WTC11 (cell line): ENCODE data around the gene TCHP. TPM values are rescaled to one million over a fixed set of nuclear protein-coding genes. Genes with fewer than 3 reads are reported as not detected.

Source experiments
- CREB1 ChIP-seq: sonication (generic); formaldehyde crosslinking; IDR thresholded peaks from 2 replicates; pipeline ENCODE4 v1.8.0; 2023; ENCODE audit warnings: mild to moderate bottlenecking, missing genetic modification reagents
- FOXK1 ChIP-seq: sonication (generic); formaldehyde crosslinking; IDR thresholded peaks from 2 replicates; pipeline ENCODE4 v1.8.0; 2022; ENCODE audit warnings: mild to moderate bottlenecking, moderate library complexity, missing genetic modification reagents
- GABPB1 ChIP-seq: sonication (generic); formaldehyde crosslinking; IDR thresholded peaks from 2 replicates; pipeline ENCODE4 v1.8.1; 2023; ENCODE audit warnings: mild to moderate bottlenecking, missing genetic modification reagents
- MYBL2 ChIP-seq: sonication (generic); formaldehyde crosslinking; IDR thresholded peaks from 2 replicates; pipeline ENCODE4 v1.8.1; 2023; ENCODE audit warnings: mild to moderate bottlenecking, moderate library complexity, missing genetic modification reagents
- NFYB ChIP-seq: sonication (generic); formaldehyde crosslinking; conservative IDR thresholded peaks from 2 replicates; pipeline ENCODE4 v1.8.0; 2022; ENCODE audit warnings: low read depth, missing genetic modification reagents
- NR3C1 ChIP-seq: sonication (generic); formaldehyde crosslinking; conservative IDR thresholded peaks from 2 replicates; pipeline ENCODE4 v1.8.1; 2023; ENCODE audit warnings: low read depth, mild to moderate bottlenecking, missing genetic modification reagents
- PRRX2 ChIP-seq: fragments of 250-450 bp; sonication (Bioruptor Pico); IDR thresholded peaks from 2 replicates; pipeline ENCODE4 v1.8.0; 2021; ENCODE audit warnings: mild to moderate bottlenecking
- SP1 ChIP-seq: sonication (generic); formaldehyde crosslinking; conservative IDR thresholded peaks from 2 replicates; pipeline ENCODE4 v1.8.1; 2022; ENCODE audit warnings: missing genetic modification reagents
- ZBTB21 ChIP-seq: sonication (generic); formaldehyde crosslinking; IDR thresholded peaks from 2 replicates; pipeline ENCODE4 v1.8.1; 2023; ENCODE audit warnings: mild to moderate bottlenecking, missing genetic modification reagents, borderline replicate concordance
- ZNF121 ChIP-seq: sonication (generic); formaldehyde crosslinking; IDR thresholded peaks from 2 replicates; pipeline ENCODE4 v1.8.0; 2023; ENCODE audit warnings: missing genetic modification reagents
- ZNF232 ChIP-seq: sonication (generic); formaldehyde crosslinking; IDR thresholded peaks from 2 replicates; pipeline ENCODE4 v1.8.0; 2022; ENCODE audit warnings: mild to moderate bottlenecking, missing genetic modification reagents
- ZNF263 ChIP-seq: sonication (generic); formaldehyde crosslinking; IDR thresholded peaks from 2 replicates; pipeline ENCODE4 v1.8.1; 2022; ENCODE audit warnings: low read depth, mild to moderate bottlenecking, moderate library complexity, missing genetic modification reagents
- ZNF396 ChIP-seq: fragments of 250-450 bp; sonication (Bioruptor Pico); IDR thresholded peaks from 2 replicates; pipeline ENCODE4 v1.8.0; 2021; ENCODE audit warnings: mild to moderate bottlenecking, moderate library complexity, borderline replicate concordance
- total RNA-seq: library from RNA; stranded (reverse); gene quantifications from 3 replicates; pipeline ENCODE4 v1.2.3, GENCODE V29; 2021
- TF ChIP-seq, protein P1 (sequence below): sonication (generic); formaldehyde crosslinking; IDR thresholded peaks from 2 replicates; pipeline ENCODE4 v1.8.1; 2022; ENCODE audit warnings: missing genetic modification reagents, borderline replicate concordance
- TF ChIP-seq, protein P2 (sequence below): fragments of 200-600 bp; IDR thresholded peaks from 2 replicates; pipeline ENCODE4 v1.8.0; 2022; ENCODE audit warnings: antibody characterized with exemption
- TF ChIP-seq, protein P3 (sequence below): sonication (generic); formaldehyde crosslinking; IDR thresholded peaks from 2 replicates; pipeline ENCODE4 v1.8.0; 2022; ENCODE audit warnings: missing genetic modification reagents
- TF ChIP-seq, protein P4 (sequence below): sonication (generic); formaldehyde crosslinking; IDR thresholded peaks from 2 replicates; pipeline ENCODE4 v1.8.1; 2023; ENCODE audit warnings: mild to moderate bottlenecking, missing genetic modification reagents, borderline replicate concordance
- TF ChIP-seq, protein P5 (sequence below): sonication (generic); formaldehyde crosslinking; IDR thresholded peaks from 2 replicates; pipeline ENCODE4 v1.8.1; 2023; ENCODE audit warnings: mild to moderate bottlenecking, moderate library complexity, missing genetic modification reagents
- TF ChIP-seq, protein P6 (sequence below): sonication (generic); formaldehyde crosslinking; IDR thresholded peaks from 2 replicates; pipeline ENCODE4 v1.8.0; 2023; ENCODE audit warnings: mild to moderate bottlenecking, missing genetic modification reagents
- TF ChIP-seq, protein P7 (sequence below): fragments of 250-450 bp; sonication (Bioruptor Pico); IDR thresholded peaks from 2 replicates; pipeline ENCODE4 v1.8.0; 2021; ENCODE audit warnings: mild to moderate bottlenecking

Gene TCHP
- total RNA-seq, 1 experiment from 2014 or later: 7.9 TPM

DNA sequence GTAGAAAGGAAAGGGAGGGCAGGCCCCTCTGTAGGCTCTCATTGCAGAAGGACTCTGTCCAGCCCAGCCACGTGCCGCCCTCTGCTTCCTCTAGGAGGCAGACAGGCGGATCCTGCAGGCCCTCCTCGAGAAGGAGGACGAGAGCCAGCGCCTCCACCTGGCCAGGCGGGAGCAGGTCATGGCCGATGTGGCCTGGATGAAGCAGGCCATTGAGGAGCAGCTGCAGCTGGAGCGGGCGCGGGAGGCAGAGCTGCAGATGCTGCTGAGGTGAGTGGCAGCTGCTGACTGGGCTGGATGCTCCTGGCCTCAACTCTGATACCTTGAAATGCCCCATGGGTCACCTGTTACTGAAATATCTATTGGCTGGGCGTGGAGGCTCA, 10.9 kb downstream of the TCHP start (continued):
- TF ChIP-seq, protein P1, sequence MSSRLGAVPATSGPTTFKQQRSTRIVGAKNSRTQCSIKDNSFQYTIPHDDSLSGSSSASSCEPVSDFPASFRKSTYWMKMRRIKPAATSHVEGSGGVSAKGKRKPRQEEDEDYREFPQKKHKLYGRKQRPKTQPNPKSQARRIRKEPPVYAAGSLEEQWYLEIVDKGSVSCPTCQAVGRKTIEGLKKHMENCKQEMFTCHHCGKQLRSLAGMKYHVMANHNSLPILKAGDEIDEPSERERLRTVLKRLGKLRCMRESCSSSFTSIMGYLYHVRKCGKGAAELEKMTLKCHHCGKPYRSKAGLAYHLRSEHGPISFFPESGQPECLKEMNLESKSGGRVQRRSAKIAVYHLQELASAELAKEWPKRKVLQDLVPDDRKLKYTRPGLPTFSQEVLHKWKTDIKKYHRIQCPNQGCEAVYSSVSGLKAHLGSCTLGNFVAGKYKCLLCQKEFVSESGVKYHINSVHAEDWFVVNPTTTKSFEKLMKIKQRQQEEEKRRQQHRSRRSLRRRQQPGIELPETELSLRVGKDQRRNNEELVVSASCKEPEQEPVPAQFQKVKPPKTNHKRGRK: no peak
- TF ChIP-seq, protein P2, sequence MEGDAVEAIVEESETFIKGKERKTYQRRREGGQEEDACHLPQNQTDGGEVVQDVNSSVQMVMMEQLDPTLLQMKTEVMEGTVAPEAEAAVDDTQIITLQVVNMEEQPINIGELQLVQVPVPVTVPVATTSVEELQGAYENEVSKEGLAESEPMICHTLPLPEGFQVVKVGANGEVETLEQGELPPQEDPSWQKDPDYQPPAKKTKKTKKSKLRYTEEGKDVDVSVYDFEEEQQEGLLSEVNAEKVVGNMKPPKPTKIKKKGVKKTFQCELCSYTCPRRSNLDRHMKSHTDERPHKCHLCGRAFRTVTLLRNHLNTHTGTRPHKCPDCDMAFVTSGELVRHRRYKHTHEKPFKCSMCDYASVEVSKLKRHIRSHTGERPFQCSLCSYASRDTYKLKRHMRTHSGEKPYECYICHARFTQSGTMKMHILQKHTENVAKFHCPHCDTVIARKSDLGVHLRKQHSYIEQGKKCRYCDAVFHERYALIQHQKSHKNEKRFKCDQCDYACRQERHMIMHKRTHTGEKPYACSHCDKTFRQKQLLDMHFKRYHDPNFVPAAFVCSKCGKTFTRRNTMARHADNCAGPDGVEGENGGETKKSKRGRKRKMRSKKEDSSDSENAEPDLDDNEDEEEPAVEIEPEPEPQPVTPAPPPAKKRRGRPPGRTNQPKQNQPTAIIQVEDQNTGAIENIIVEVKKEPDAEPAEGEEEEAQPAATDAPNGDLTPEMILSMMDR: peak; percentile 47; the same call in 1 of the 2 replicates
- no peak for TF ChIP-seq ZNF232 (CRISPR knock-in tag)
- peak; percentile 41; the same call in 1 of the 2 replicates for TF ChIP-seq FOXK1
- TF ChIP-seq, protein P3, sequence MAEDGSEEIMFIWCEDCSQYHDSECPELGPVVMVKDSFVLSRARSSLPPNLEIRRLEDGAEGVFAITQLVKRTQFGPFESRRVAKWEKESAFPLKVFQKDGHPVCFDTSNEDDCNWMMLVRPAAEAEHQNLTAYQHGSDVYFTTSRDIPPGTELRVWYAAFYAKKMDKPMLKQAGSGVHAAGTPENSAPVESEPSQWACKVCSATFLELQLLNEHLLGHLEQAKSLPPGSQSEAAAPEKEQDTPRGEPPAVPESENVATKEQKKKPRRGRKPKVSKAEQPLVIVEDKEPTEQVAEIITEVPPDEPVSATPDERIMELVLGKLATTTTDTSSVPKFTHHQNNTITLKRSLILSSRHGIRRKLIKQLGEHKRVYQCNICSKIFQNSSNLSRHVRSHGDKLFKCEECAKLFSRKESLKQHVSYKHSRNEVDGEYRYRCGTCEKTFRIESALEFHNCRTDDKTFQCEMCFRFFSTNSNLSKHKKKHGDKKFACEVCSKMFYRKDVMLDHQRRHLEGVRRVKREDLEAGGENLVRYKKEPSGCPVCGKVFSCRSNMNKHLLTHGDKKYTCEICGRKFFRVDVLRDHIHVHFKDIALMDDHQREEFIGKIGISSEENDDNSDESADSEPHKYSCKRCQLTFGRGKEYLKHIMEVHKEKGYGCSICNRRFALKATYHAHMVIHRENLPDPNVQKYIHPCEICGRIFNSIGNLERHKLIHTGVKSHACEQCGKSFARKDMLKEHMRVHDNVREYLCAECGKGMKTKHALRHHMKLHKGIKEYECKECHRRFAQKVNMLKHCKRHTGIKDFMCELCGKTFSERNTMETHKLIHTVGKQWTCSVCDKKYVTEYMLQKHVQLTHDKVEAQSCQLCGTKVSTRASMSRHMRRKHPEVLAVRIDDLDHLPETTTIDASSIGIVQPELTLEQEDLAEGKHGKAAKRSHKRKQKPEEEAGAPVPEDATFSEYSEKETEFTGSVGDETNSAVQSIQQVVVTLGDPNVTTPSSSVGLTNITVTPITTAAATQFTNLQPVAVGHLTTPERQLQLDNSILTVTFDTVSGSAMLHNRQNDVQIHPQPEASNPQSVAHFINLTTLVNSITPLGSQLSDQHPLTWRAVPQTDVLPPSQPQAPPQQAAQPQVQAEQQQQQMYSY (CRISPR knock-in tag): no peak
- TF ChIP-seq CREB1 (CRISPR knock-in tag): no peak
- TF ChIP-seq ZNF263 (CRISPR knock-in tag): no peak
- TF ChIP-seq, protein P4, sequence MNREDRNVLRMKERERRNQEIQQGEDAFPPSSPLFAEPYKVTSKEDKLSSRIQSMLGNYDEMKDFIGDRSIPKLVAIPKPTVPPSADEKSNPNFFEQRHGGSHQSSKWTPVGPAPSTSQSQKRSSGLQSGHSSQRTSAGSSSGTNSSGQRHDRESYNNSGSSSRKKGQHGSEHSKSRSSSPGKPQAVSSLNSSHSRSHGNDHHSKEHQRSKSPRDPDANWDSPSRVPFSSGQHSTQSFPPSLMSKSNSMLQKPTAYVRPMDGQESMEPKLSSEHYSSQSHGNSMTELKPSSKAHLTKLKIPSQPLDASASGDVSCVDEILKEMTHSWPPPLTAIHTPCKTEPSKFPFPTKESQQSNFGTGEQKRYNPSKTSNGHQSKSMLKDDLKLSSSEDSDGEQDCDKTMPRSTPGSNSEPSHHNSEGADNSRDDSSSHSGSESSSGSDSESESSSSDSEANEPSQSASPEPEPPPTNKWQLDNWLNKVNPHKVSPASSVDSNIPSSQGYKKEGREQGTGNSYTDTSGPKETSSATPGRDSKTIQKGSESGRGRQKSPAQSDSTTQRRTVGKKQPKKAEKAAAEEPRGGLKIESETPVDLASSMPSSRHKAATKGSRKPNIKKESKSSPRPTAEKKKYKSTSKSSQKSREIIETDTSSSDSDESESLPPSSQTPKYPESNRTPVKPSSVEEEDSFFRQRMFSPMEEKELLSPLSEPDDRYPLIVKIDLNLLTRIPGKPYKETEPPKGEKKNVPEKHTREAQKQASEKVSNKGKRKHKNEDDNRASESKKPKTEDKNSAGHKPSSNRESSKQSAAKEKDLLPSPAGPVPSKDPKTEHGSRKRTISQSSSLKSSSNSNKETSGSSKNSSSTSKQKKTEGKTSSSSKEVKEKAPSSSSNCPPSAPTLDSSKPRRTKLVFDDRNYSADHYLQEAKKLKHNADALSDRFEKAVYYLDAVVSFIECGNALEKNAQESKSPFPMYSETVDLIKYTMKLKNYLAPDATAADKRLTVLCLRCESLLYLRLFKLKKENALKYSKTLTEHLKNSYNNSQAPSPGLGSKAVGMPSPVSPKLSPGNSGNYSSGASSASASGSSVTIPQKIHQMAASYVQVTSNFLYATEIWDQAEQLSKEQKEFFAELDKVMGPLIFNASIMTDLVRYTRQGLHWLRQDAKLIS: no peak
- TF ChIP-seq ZNF121 (CRISPR knock-in tag): peak; percentile 76
- peak; percentile 38; the same call in 1 of the 2 replicates for TF ChIP-seq SP1 (CRISPR knock-in tag)
- peak; percentile 84; the same call in 1 of the 2 replicates for TF ChIP-seq NR3C1
- TF ChIP-seq PRRX2: no peak
- no peak for TF ChIP-seq ZNF396 (CRISPR knock-in tag)
- TF ChIP-seq, protein P5, sequence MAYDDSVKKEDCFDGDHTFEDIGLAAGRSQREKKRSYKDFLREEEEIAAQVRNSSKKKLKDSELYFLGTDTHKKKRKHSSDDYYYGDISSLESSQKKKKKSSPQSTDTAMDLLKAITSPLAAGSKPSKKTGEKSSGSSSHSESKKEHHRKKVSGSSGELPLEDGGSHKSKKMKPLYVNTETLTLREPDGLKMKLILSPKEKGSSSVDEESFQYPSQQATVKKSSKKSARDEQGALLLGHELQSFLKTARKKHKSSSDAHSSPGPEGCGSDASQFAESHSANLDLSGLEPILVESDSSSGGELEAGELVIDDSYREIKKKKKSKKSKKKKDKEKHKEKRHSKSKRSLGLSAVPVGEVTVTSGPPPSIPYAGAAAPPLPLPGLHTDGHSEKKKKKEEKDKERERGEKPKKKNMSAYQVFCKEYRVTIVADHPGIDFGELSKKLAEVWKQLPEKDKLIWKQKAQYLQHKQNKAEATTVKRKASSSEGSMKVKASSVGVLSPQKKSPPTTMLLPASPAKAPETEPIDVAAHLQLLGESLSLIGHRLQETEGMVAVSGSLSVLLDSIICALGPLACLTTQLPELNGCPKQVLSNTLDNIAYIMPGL (CRISPR knock-in tag): peak; percentile 94
- no peak for TF ChIP-seq NFYB (CRISPR knock-in tag)
- TF ChIP-seq, protein P6, sequence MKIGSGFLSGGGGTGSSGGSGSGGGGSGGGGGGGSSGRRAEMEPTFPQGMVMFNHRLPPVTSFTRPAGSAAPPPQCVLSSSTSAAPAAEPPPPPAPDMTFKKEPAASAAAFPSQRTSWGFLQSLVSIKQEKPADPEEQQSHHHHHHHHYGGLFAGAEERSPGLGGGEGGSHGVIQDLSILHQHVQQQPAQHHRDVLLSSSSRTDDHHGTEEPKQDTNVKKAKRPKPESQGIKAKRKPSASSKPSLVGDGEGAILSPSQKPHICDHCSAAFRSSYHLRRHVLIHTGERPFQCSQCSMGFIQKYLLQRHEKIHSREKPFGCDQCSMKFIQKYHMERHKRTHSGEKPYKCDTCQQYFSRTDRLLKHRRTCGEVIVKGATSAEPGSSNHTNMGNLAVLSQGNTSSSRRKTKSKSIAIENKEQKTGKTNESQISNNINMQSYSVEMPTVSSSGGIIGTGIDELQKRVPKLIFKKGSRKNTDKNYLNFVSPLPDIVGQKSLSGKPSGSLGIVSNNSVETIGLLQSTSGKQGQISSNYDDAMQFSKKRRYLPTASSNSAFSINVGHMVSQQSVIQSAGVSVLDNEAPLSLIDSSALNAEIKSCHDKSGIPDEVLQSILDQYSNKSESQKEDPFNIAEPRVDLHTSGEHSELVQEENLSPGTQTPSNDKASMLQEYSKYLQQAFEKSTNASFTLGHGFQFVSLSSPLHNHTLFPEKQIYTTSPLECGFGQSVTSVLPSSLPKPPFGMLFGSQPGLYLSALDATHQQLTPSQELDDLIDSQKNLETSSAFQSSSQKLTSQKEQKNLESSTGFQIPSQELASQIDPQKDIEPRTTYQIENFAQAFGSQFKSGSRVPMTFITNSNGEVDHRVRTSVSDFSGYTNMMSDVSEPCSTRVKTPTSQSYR (CRISPR knock-in tag): no peak
- peak; percentile 21; the same call in 1 of the 2 replicates for TF ChIP-seq ZBTB21 (CRISPR knock-in tag)
- TF ChIP-seq, protein P7, sequence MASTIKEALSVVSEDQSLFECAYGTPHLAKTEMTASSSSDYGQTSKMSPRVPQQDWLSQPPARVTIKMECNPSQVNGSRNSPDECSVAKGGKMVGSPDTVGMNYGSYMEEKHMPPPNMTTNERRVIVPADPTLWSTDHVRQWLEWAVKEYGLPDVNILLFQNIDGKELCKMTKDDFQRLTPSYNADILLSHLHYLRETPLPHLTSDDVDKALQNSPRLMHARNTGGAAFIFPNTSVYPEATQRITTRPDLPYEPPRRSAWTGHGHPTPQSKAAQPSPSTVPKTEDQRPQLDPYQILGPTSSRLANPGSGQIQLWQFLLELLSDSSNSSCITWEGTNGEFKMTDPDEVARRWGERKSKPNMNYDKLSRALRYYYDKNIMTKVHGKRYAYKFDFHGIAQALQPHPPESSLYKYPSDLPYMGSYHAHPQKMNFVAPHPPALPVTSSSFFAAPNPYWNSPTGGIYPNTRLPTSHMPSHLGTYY: no peak
- no peak for TF ChIP-seq GABPB1 (CRISPR knock-in tag)
- TF ChIP-seq MYBL2: no peak
